ENCODE results near the gene PACSIN2.

DNA sequence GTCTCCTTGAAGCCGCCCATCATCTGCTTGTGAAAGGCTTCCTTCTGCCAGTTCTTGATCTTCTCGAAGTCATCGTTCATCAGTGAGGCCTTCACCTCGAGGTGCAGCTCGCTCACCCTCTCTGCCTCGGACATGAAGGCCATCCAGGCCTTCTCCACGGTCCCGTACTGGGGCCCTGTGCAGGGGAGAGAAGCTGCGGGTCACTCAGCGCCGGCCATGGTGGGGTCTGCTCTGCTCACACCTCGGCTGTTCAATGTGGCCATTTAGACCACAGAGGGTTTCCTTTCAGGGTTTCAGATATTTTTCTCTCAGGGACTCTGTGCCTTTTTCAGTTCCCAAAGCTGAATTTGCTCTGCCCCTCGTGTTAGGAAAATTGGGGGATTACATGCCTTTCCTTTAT is 123.9 kb downstream of the PACSIN2 start:
- TF ChIP-seq POLR2A (IDR thresholded peaks at IDR 0.05) (no peak), CTCF (IDR thresholded peaks at IDR 0.05) (no peak)

Data from esophagus squamous epithelium (tissue), 4 donors.